Measurements from ENCODE around the gene HOXD12. TPM values are rescaled to one million over a fixed set of nuclear protein-coding genes. Genes with fewer than 3 reads are reported as not detected.

Gene HOXD12
- total RNA-seq, 1 experiment from 2014 or later: 0.58 TPM

DNA sequence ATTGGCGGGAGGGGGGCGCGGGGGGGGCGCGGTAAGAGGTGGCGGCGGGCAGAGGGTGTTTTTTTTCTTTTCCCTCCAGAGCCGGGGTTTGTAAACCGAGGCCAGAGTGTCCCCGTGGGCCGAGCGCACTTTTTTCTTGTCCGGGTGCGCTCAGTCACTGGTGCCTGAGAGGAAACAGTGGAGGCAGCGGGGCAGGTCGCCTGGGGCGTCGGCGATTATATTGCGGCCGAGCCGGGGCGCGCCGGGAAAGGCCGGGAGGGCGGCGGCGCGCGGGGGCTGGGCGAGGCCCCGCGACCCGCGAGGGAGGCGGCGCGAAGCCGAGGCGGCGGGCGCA is 30.2 kb downstream of the HOXD12 start:
- intact Hi-C loops (cut with micrococcal nuclease; ENCODE audit: unreplicated experiment): loop anchor here (2.0 to 10.0 kb wide), 6 partner anchors 423 to 1625 kb away; no protein-coding TSS in a partner anchor
- Histone ChIP-seq H3K9me3 (ENCODE audit: low read depth, low read length, poor library complexity, severe bottlenecking) (no peaks in the 10 kb centered on the region), H3K27ac (ENCODE audit: low read depth, low read length, poor library complexity, severe bottlenecking) (peak overlapping the region; percentile 98), H3K4me1 (ENCODE audit: insufficient read depth, low read length, poor library complexity, severe bottlenecking) (peaks cover 58% of the 10 kb centered on the region), H3K36me3 (ENCODE audit: insufficient read depth, low read length, poor library complexity, severe bottlenecking) (peaks cover 6% of the 10 kb centered on the region), H3K4me3 (ENCODE audit: low read depth, low read length, poor library complexity, severe bottlenecking) (peak overlapping the region; percentile 62), H3K27me3 (replicated peaks; ENCODE audit: insufficient read depth, low read depth, low read length, poor library complexity) (no peaks in the 10 kb centered on the region)
- DNase-seq (ENCODE audit: low spot score): no peak
- BruUV-seq (replicated peaks): no TSS peak
- TF ChIP-seq EZH2 (IDR thresholded peaks at IDR 0.05; ENCODE audit: borderline replicate concordance, low read depth, low read length, poor library complexity, severe bottlenecking): no peak
- TF ChIP-seq, protein P1, sequence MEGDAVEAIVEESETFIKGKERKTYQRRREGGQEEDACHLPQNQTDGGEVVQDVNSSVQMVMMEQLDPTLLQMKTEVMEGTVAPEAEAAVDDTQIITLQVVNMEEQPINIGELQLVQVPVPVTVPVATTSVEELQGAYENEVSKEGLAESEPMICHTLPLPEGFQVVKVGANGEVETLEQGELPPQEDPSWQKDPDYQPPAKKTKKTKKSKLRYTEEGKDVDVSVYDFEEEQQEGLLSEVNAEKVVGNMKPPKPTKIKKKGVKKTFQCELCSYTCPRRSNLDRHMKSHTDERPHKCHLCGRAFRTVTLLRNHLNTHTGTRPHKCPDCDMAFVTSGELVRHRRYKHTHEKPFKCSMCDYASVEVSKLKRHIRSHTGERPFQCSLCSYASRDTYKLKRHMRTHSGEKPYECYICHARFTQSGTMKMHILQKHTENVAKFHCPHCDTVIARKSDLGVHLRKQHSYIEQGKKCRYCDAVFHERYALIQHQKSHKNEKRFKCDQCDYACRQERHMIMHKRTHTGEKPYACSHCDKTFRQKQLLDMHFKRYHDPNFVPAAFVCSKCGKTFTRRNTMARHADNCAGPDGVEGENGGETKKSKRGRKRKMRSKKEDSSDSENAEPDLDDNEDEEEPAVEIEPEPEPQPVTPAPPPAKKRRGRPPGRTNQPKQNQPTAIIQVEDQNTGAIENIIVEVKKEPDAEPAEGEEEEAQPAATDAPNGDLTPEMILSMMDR (conservative IDR thresholded peaks at IDR 0.05; ENCODE audit: low read depth, low read length): no peak
- POLR2A ChIA-PET (ENCODE audit: low non-redundant PET): no interaction called here
- CTCF ChIA-PET: interaction anchor here (0.9 to 1.7 kb wide), 3 partner anchors 9 to 522 kb away, joined by 3 to 10 read pairs (median 4); no protein-coding TSS in a partner anchor

DNA sequence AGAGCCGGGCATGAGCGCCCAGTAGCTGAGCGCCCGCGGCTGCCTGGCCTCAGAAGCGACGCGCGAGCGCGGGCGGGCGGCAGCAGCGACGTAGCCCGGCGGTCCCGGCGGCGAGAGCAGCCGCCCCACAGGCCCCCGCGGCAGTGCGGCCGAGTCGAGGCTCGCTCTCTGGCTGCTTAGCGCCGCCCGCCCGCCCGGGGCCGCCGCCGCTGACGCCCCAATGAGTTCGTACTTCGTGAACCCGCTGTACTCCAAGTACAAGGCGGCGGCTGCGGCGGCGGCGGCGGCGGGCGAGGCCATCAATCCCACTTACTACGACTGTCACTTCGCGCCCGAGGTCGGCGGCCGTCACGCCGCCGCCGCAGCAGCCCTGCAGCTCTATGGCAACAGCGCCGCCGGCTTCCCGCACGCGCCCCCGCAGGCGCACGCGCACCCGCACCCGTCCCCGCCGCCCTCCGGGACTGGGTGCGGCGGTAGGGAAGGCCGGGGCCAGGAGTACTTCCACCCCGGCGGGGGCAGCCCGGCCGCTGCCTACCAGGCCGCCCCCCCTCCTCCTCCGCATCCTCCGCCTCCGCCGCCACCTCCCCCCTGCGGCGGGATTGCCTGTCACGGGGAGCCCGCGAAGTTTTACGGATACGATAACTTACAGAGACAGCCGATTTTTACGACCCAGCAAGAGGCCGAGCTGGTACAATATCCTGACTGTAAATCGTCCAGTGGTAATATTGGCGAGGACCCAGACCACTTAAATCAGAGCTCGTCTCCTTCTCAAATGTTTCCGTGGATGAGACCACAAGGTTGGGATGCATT is 30.8 kb downstream of the HOXD12 start:
- Histone ChIP-seq H3K36me3 (ENCODE audit: insufficient read depth, low read length, poor library complexity, severe bottlenecking) (peaks cover 4% of the 10 kb centered on the region), H3K27me3 (replicated peaks; ENCODE audit: insufficient read depth, low read depth, low read length, poor library complexity) (no peaks in the 10 kb centered on the region), H3K27ac (ENCODE audit: low read depth, low read length, poor library complexity, severe bottlenecking) (peak overlapping the region; percentile 98), H3K4me3 (ENCODE audit: low read depth, low read length, poor library complexity, severe bottlenecking) (peak overlapping the region; percentile 62), H3K4me1 (ENCODE audit: insufficient read depth, low read length, poor library complexity, severe bottlenecking) (peaks cover 58% of the 10 kb centered on the region), H3K9me3 (ENCODE audit: low read depth, low read length, poor library complexity, severe bottlenecking) (no peaks in the 10 kb centered on the region)
- BruUV-seq (replicated peaks): no TSS peak
- DNase-seq (ENCODE audit: low spot score): peak; percentile 91
- TF ChIP-seq, protein P1 (conservative IDR thresholded peaks at IDR 0.05; ENCODE audit: low read depth, low read length): no peak
- TF ChIP-seq EZH2 (IDR thresholded peaks at IDR 0.05; ENCODE audit: borderline replicate concordance, low read depth, low read length, poor library complexity, severe bottlenecking): no peak
- POLR2A ChIA-PET (ENCODE audit: low non-redundant PET): interaction anchor here (0.6 to 0.7 kb wide), 5 partner anchors 10 to 1133 kb away, joined by 3 to 9 read pairs (median 4); no protein-coding TSS in a partner anchor
- CTCF ChIA-PET: interaction anchor here (0.9 to 1.7 kb wide), 3 partner anchors 9 to 521 kb away, joined by 3 to 10 read pairs (median 4); no protein-coding TSS in a partner anchor
- intact Hi-C loops (cut with micrococcal nuclease; ENCODE audit: unreplicated experiment): loop anchor here (2.0 kb wide), 1 partner anchor 1016 kb away; no protein-coding TSS in a partner anchor

DNA sequence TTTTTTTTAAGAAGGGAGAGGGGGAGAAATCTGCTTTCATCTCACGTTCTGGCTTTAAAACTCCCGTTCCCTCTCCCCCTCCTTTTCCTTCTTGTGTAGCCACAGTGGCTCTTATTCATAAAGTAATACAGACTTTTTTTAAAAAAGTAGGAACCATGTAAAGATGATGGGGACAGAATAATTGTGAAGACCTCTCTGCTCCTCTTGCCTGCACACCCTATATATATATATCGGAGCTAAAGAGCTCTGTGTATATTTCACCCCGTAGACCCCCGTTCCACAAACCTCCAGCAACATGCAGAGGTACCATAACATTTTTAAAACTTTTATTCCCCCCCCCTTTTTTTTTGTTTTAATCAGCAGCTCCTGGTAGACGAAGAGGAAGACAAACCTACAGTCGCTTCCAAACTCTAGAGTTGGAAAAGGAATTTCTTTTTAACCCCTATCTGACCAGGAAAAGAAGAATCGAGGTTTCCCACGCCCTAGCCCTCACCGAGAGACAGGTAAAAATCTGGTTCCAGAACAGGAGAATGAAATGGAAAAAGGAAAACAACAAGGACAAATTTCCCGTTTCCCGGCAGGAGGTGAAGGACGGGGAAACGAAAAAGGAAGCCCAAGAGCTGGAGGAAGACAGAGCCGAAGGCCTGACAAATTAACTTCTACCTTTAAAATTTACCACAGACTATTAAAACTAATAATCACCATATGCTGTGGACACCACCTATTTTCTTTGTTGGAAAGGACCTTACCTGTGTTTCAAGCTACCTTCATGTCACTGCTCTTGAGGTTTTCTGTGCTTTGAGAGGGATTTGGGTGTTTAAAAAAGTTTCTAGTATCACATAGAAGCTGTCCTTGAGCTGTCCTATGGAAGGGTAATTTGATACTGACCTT is 31.6 kb downstream of the HOXD12 start:
- Histone ChIP-seq H3K27me3 (replicated peaks; ENCODE audit: insufficient read depth, low read depth, low read length, poor library complexity) (no peaks in the 10 kb centered on the region), H3K27ac (ENCODE audit: low read depth, low read length, poor library complexity, severe bottlenecking) (peak overlapping the region; percentile 98)

More for the DNA sequence above, 31.6 kb downstream of the HOXD12 start:
- ChIA-PET POLR2A (ENCODE audit: low non-redundant PET) (interaction anchor here (0.6 to 0.7 kb wide), 6 partner anchors 8 to 1132 kb away, joined by 3 to 9 read pairs (median 4); no protein-coding TSS in a partner anchor), CTCF (interaction anchor here (0.6 to 1.7 kb wide), 4 partner anchors 423 to 558 kb away, joined by 3 to 10 read pairs (median 4); no protein-coding TSS in a partner anchor)
- Histone ChIP-seq H3K4me1 (ENCODE audit: insufficient read depth, low read length, poor library complexity, severe bottlenecking) (peaks cover 52% of the 10 kb centered on the region), H3K36me3 (ENCODE audit: insufficient read depth, low read length, poor library complexity, severe bottlenecking) (peaks cover 4% of the 10 kb centered on the region), H3K9me3 (ENCODE audit: low read depth, low read length, poor library complexity, severe bottlenecking) (no peaks in the 10 kb centered on the region), H3K4me3 (ENCODE audit: low read depth, low read length, poor library complexity, severe bottlenecking) (peak overlapping the region; percentile 62)
- TF ChIP-seq EZH2 (IDR thresholded peaks at IDR 0.05; ENCODE audit: borderline replicate concordance, low read depth, low read length, poor library complexity, severe bottlenecking): no peak
- TF ChIP-seq, protein P1 (conservative IDR thresholded peaks at IDR 0.05; ENCODE audit: low read depth, low read length): no peak
- TSS peak; percentile 84 for BruUV-seq (replicated peaks)
- DNase-seq (ENCODE audit: low spot score): peak; percentile 22
- intact Hi-C loops (cut with micrococcal nuclease; ENCODE audit: unreplicated experiment): loop anchor here (2.0 kb wide), 1 partner anchor 1016 kb away; no protein-coding TSS in a partner anchor
